ENCODE measurements around the gene CBLN1. TPM values are rescaled to one million over a fixed set of nuclear protein-coding genes. Genes with fewer than 3 reads are reported as not detected.

Gene CBLN1
- total and polyA plus RNA-seq, 9 donors: 0.23 to 6.7 (median 1.7) TPM; not detected in 2

- intact Hi-C loops (cut with DNase I): no loop called here
- no peaks in the 10 kb centered on the region for H3K9me3 ChIP-seq
- H3K36me3 ChIP-seq: no peaks in the 10 kb centered on the region
- no peaks in the 10 kb centered on the region for H3K27me3 ChIP-seq
- no peak for DNase-seq
- H3K4me3 ChIP-seq: no peak overlapping the region
- no peak for TF ChIP-seq CTCF (IDR thresholded peaks at IDR 0.05)
- no peak for TF ChIP-seq POLR2A (IDR thresholded peaks at IDR 0.05)
- no peak for TF ChIP-seq EP300 (IDR thresholded peaks at IDR 0.05)
- H3K27ac ChIP-seq: no peak overlapping the region
- H3K4me1 ChIP-seq (ENCODE audit: insufficient read depth): no peaks in the 10 kb centered on the region
- 80 to 89% (median 87%) methylated on average over 9 of the region's 9 CpGs for WGBS, 3 donors
Measured at GRCh38 chr16:49324703-49325102, 43.1 kb upstream of the CBLN1 start.

GRCh38 chr16:49315602-49316001 is 34.0 kb upstream of the CBLN1 start:
- Histone ChIP-seq H3K36me3 (no peaks in the 10 kb centered on the region), H3K4me1 (ENCODE audit: insufficient read depth) (no peaks in the 10 kb centered on the region), H3K4me3 (no peak overlapping the region), H3K9me3 (no peaks in the 10 kb centered on the region), H3K27me3 (no peaks in the 10 kb centered on the region), H3K27ac (no peak overlapping the region)
- TF ChIP-seq EP300 (IDR thresholded peaks at IDR 0.05) (no peak), POLR2A (IDR thresholded peaks at IDR 0.05) (no peak), CTCF (IDR thresholded peaks at IDR 0.05) (no peak)
- WGBS, 3 donors: 85 to 90% (median 90%) methylated on average over 1 of the region's 1 CpG
- intact Hi-C loops (cut with DNase I): no loop called here
- DNase-seq: no peak

- Histone ChIP-seq H3K4me1 (ENCODE audit: insufficient read depth) (no peaks in the 10 kb centered on the region), H3K36me3 (no peaks in the 10 kb centered on the region), H3K27me3 (no peaks in the 10 kb centered on the region), H3K4me3 (no peak overlapping the region), H3K27ac (no peak overlapping the region), H3K9me3 (no peaks in the 10 kb centered on the region)
- intact Hi-C loops (cut with DNase I): no loop called here
- DNase-seq: no peak
- WGBS, 3 donors: 51 to 57% (median 53%) methylated on average over 10 of the region's 10 CpGs
- TF ChIP-seq CTCF (IDR thresholded peaks at IDR 0.05) (no peak), EP300 (IDR thresholded peaks at IDR 0.05) (no peak), POLR2A (IDR thresholded peaks at IDR 0.05) (no peak)
Measured at GRCh38 chr16:49312389-49312985, 30.8 kb upstream of the CBLN1 start.

- TF ChIP-seq CTCF (IDR thresholded peaks at IDR 0.05): no peak
- no peak for TF ChIP-seq EP300 (IDR thresholded peaks at IDR 0.05)
- TF ChIP-seq POLR2A (IDR thresholded peaks at IDR 0.05): no peak
- no peak for DNase-seq
- WGBS, 3 donors: 66 to 71% (median 67%) methylated on average over 6 of the region's 6 CpGs
- H3K4me3 ChIP-seq: no peak overlapping the region
- H3K36me3 ChIP-seq: no peaks in the 10 kb centered on the region
- no peaks in the 10 kb centered on the region for H3K9me3 ChIP-seq
- no peaks in the 10 kb centered on the region for H3K4me1 ChIP-seq (ENCODE audit: insufficient read depth)
- H3K27me3 ChIP-seq: no peaks in the 10 kb centered on the region
- intact Hi-C loops (cut with DNase I): no loop called here
- no peak overlapping the region for H3K27ac ChIP-seq
Measured at GRCh38 chr16:49311823-49312222, 30.2 kb upstream of the CBLN1 start.
